Thymus (tissue), 11 donors: ENCODE data around the gene FITM1. TPM values are rescaled to one million over a fixed set of nuclear protein-coding genes. Genes with fewer than 3 reads are reported as not detected.

ENCODE experiments used
- DNase-seq, 9 donors: peaks; one replicate each; pipeline ENCODE4 v3.0.0-alpha.2; 2013; ENCODE audit warnings: low spot score in 9 of 9, low read depth in 6 of 9, missing footprints in 1 of 9
- H3K27ac ChIP-seq, 2 donors: one replicate each; pipeline ENCODE4 v1.5.1; 2013; ENCODE audit warnings: control low read depth in 1 of 2, low read depth in 1 of 2, low read length in 1 of 2, mild to moderate bottlenecking in 1 of 2, moderate library complexity in 1 of 2
- H3K27me3 ChIP-seq, 2 donors: one replicate each; pipeline ENCODE4 v1.5.1; 2013; ENCODE audit warnings: low read length in 1 of 2; ENCODE audit not compliant: control insufficient read depth in 2 of 2, insufficient read depth in 1 of 2
- H3K36me3 ChIP-seq, 2 donors: one replicate each; pipeline ENCODE4 v1.5.1; 2013; ENCODE audit warnings: low read length in 1 of 2, mild to moderate bottlenecking in 1 of 2, moderate library complexity in 1 of 2; ENCODE audit not compliant: control insufficient read depth in 2 of 2, insufficient read depth in 2 of 2
- H3K4me1 ChIP-seq, 2 donors: one replicate each; pipeline ENCODE4 v1.5.1; 2013; ENCODE audit warnings: low read length in 2 of 2; ENCODE audit not compliant: control insufficient read depth in 2 of 2, insufficient read depth in 2 of 2
- H3K4me3 ChIP-seq, 2 donors: one replicate each; pipeline ENCODE4 v1.5.1; 2013; ENCODE audit warnings: low read length in 2 of 2, control low read depth in 1 of 2, mild to moderate bottlenecking in 1 of 2
- H3K9me3 ChIP-seq, 2 donors: one replicate each; pipeline ENCODE4 v1.5.1; 2013; ENCODE audit warnings: low read length in 1 of 2, mild to moderate bottlenecking in 1 of 2; ENCODE audit not compliant: control insufficient read depth in 2 of 2, insufficient read depth in 1 of 2
- WGBS: extraction: QIAGEN DNeasy Blood & Tissue Kit; methylation state at CpG from one replicate; pipeline ENCODE4 v1.1.7; 2013; 5-methylcytosine and 5-hydroxymethylcytosine counted together
- polyA plus RNA-seq: library from polyadenylated mRNA; stranded (reverse); fragments of 200-250 nt; gene quantifications from one replicate; pipeline ENCODE4 v1.2.3, GENCODE V29; 2013
- total RNA-seq: library from RNA; stranded (reverse); fragments of 120-200 nt; gene quantifications from one replicate; pipeline ENCODE4 v1.2.4, GENCODE V29; 2013
- donor health status: healthy.

FITM1 gene
- total and polyA plus RNA-seq, 2 donors = 0.80 to 3.5 TPM

- Histone ChIP-seq H3K36me3 (peaks cover 31 to 55% of the 10 kb centered on the region in 2 donors), H3K4me3 (peak within 1 kb of the TSS; percentile 86 to 98), H3K9me3 (peaks cover 0 to 12% of the 10 kb centered on the region in 2 donors), H3K27me3 (no peaks in the 10 kb centered on the region), H3K27ac (peak within 1 kb of the TSS; percentile 96 to 98), H3K4me1 (peaks cover 32 to 62% of the 10 kb centered on the region in 2 donors)
- peak; percentile 97 to 100 (median 99) for DNase-seq
- under 1% methylated on average over 65 of the region's 65 CpGs for WGBS
Observed at GRCh38 chr14:24141097-24141880, 10.8 kb downstream of the FITM1 start, which contains the start of gene EMC9. Gene EMC9, minus strand, starts transcription at chr14:24141591. Its CDS starts 287 bp downstream, at chr14:24141304.

- Histone ChIP-seq H3K4me3 (no peak overlapping the region), H3K36me3 (peaks cover 21 to 42% of the 10 kb centered on the region in 2 donors), H3K9me3 (peaks cover 0 to 12% of the 10 kb centered on the region in 2 donors), H3K27me3 (no peaks in the 10 kb centered on the region), H3K4me1 (peaks cover 31 to 52% of the 10 kb centered on the region in 2 donors), H3K27ac (no peak overlapping the region)
- 97% methylated on average over 2 of the region's 2 CpGs for WGBS
- DNase-seq = no peak
Observed at GRCh38 chr14:24143511-24143910, 13.1 kb downstream of the FITM1 start.

GRCh38 chr14:24144451-24144850 is 14.0 kb downstream of the FITM1 start:
- DNase-seq = no peak
- WGBS = 99% methylated on average over 1 of the region's 1 CpG
- Histone ChIP-seq H3K27ac (no peak overlapping the region), H3K9me3 (peaks cover 0 to 12% of the 10 kb centered on the region in 2 donors), H3K27me3 (no peaks in the 10 kb centered on the region), H3K4me1 (peaks cover 27 to 49% of the 10 kb centered on the region in 2 donors), H3K4me3 (no peak overlapping the region), H3K36me3 (peaks cover 15 to 41% of the 10 kb centered on the region in 2 donors)

GRCh38 chr14:24145219-24145618 is 14.8 kb downstream of the FITM1 start:
- 99% methylated on average over 2 of the region's 2 CpGs for WGBS
- Histone ChIP-seq H3K27ac (no peak overlapping the region), H3K4me1 (peaks cover 27 to 44% of the 10 kb centered on the region in 2 donors)

GRCh38 chr14:24145690-24146452 is 15.4 kb downstream of the FITM1 start:
- Histone ChIP-seq H3K9me3 (peaks cover 0 to 10% of the 10 kb centered on the region in 2 donors), H3K27me3 (no peaks in the 10 kb centered on the region), H3K4me3 (peak overlapping the region; percentile 78 to 90), H3K4me1 (peaks cover 27 to 38% of the 10 kb centered on the region in 2 donors), H3K36me3 (peaks cover 29 to 52% of the 10 kb centered on the region in 2 donors), H3K27ac (peak overlapping the region; percentile 95 to 98)
- WGBS = 22% methylated on average over 9 of the region's 9 CpGs
- peak in 1 of 9 donors; percentile 54 for DNase-seq

More at GRCh38 chr14:24145219-24145618, 14.8 kb downstream of the FITM1 start:
- no peaks in the 10 kb centered on the region for H3K27me3 ChIP-seq
- H3K9me3 ChIP-seq = peaks cover 0 to 12% of the 10 kb centered on the region in 2 donors
- H3K36me3 ChIP-seq = peaks cover 22 to 46% of the 10 kb centered on the region in 2 donors
- H3K4me3 ChIP-seq = no peak overlapping the region
- DNase-seq = no peak

- Histone ChIP-seq H3K9me3 (peaks cover 0 to 3% of the 10 kb centered on the region in 2 donors), H3K27ac (peak within 1 kb of the TSS; percentile 95 to 98), H3K4me3 (peak within 1 kb of the TSS; percentile 78 to 90), H3K36me3 (peaks cover 35 to 59% of the 10 kb centered on the region in 2 donors), H3K4me1 (peaks cover 27 to 38% of the 10 kb centered on the region in 2 donors), H3K27me3 (no peaks in the 10 kb centered on the region)
- DNase-seq = peak in 7 of 9 donors; percentile 66 to 89 (median 73)
- under 1% methylated on average over 25 of the region's 25 CpGs for WGBS
Observed at GRCh38 chr14:24146453-24146977, 16.1 kb downstream of the FITM1 start, which contains the start of gene PSME2. Gene PSME2, minus strand, starts transcription at chr14:24146610. Its CDS starts 29 bp downstream, at chr14:24146581.

GRCh38 chr14:24146978-24147760 is 16.7 kb downstream of the FITM1 start, which contains the start of gene RNF31:
Gene RNF31, plus strand, starts transcription at chr14:24147498. Its CDS starts 201 bp downstream, at chr14:24147699.
- peaks cover 42 to 65% of the 10 kb centered on the region in 2 donors for H3K36me3 ChIP-seq
- no peaks in the 10 kb centered on the region for H3K27me3 ChIP-seq
- peak within 1 kb of the TSS; percentile 95 to 98 for H3K27ac ChIP-seq
- WGBS = under 1% methylated on average over 57 of the region's 57 CpGs
- peak within 1 kb of the TSS; percentile 78 to 90 for H3K4me3 ChIP-seq
- no peaks in the 10 kb centered on the region for H3K9me3 ChIP-seq
- H3K4me1 ChIP-seq = peaks cover 23 to 32% of the 10 kb centered on the region in 2 donors
- peak; percentile 95 to 99 (median 97) for DNase-seq

- DNase-seq = no peak
- H3K27ac ChIP-seq = peak overlapping the region in 1 of 2 donors; percentile 70
- H3K27me3 ChIP-seq = no peaks in the 10 kb centered on the region
- H3K4me1 ChIP-seq = peaks cover 22 to 31% of the 10 kb centered on the region in 2 donors
- 10% methylated on average over 29 of the region's 29 CpGs for WGBS
- H3K9me3 ChIP-seq = no peaks in the 10 kb centered on the region
- peaks cover 46 to 68% of the 10 kb centered on the region in 2 donors for H3K36me3 ChIP-seq
- H3K4me3 ChIP-seq = peak overlapping the region; percentile 78 to 90
Observed at GRCh38 chr14:24147761-24148428, 17.4 kb downstream of the FITM1 start.
